ENCODE measurements around the gene PTPRR.

- no peak for TF ChIP-seq CTCF (IDR thresholded peaks at IDR 0.05)
- TF ChIP-seq POLR2A (IDR thresholded peaks at IDR 0.05) = no peak
Measured at GRCh38 chr12:70771581-70771980, 149.0 kb downstream of the PTPRR start.

Data from adrenal gland (tissue), 5 donors.